22Rv1 (cell line): ENCODE measurements around the gene NDUFA7.

Experiments used
- ZFX ChIP-seq: fragments of 450-650 bp; IDR thresholded peaks from 2 replicates; pipeline ENCODE4 v1.6.1; 2017; ENCODE audit warnings: antibody characterized with exemption, borderline replicate concordance
- TF ChIP-seq, protein P1 (sequence below): fragments of 450-650 bp; IDR thresholded peaks from 2 replicates; pipeline ENCODE4 v1.5.1; 2017; ENCODE audit warnings: mild to moderate bottlenecking

- TF ChIP-seq, protein P1, sequence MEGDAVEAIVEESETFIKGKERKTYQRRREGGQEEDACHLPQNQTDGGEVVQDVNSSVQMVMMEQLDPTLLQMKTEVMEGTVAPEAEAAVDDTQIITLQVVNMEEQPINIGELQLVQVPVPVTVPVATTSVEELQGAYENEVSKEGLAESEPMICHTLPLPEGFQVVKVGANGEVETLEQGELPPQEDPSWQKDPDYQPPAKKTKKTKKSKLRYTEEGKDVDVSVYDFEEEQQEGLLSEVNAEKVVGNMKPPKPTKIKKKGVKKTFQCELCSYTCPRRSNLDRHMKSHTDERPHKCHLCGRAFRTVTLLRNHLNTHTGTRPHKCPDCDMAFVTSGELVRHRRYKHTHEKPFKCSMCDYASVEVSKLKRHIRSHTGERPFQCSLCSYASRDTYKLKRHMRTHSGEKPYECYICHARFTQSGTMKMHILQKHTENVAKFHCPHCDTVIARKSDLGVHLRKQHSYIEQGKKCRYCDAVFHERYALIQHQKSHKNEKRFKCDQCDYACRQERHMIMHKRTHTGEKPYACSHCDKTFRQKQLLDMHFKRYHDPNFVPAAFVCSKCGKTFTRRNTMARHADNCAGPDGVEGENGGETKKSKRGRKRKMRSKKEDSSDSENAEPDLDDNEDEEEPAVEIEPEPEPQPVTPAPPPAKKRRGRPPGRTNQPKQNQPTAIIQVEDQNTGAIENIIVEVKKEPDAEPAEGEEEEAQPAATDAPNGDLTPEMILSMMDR = no peak
- TF ChIP-seq ZFX = no peak
Observed at GRCh38 chr19:8340341-8341096, 19.3 kb upstream of the NDUFA7 start.
